Measurements from ENCODE around the gene CDH6.

DNA sequence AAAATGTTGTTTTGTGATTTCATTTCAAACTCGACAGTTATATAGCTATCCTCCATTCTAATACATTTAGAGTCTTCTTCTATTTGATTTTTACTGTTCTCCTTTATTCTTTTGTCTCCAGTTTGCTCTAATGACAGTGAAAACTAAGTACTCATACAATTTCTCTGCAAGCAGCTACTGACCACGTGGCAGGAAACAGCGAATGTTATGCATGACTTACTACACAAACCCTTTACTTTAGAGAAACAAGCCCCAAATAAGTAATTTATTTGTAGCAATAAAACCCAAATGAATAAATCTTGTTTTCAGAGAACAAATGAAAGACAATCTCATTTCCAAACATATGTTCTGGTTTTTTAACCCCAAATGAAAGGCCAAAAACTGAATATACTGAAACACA, 41.9 kb downstream of the CDH6 start:
- TF ChIP-seq, protein P1, sequence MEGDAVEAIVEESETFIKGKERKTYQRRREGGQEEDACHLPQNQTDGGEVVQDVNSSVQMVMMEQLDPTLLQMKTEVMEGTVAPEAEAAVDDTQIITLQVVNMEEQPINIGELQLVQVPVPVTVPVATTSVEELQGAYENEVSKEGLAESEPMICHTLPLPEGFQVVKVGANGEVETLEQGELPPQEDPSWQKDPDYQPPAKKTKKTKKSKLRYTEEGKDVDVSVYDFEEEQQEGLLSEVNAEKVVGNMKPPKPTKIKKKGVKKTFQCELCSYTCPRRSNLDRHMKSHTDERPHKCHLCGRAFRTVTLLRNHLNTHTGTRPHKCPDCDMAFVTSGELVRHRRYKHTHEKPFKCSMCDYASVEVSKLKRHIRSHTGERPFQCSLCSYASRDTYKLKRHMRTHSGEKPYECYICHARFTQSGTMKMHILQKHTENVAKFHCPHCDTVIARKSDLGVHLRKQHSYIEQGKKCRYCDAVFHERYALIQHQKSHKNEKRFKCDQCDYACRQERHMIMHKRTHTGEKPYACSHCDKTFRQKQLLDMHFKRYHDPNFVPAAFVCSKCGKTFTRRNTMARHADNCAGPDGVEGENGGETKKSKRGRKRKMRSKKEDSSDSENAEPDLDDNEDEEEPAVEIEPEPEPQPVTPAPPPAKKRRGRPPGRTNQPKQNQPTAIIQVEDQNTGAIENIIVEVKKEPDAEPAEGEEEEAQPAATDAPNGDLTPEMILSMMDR (IDR thresholded peaks at IDR 0.05; ENCODE audit: insufficient read depth, low read depth, low read length): no peak
- TF ChIP-seq EZH2 (IDR thresholded peaks at IDR 0.05; ENCODE audit: insufficient read depth, low read length): no peak
